HFFc6 (cell line): ENCODE measurements around the gene CCDC32. TPM values are rescaled to one million over a fixed set of nuclear protein-coding genes. Genes with fewer than 3 reads are reported as not detected.

ENCODE experiments used
- DNase-seq: peaks from one replicate; pipeline ENCODE4 v3.0.0-alpha.2; 2018
- H3K27ac Mint-ChIP-seq: 2 replicates; pipeline ENCODE4 v1.8.0; 2020; ENCODE audit warnings: mild to moderate bottlenecking, mixed read lengths
- H3K27me3 Mint-ChIP-seq: 2 replicates; pipeline ENCODE4 v1.8.0; 2021; ENCODE audit warnings: mild to moderate bottlenecking, moderate library complexity, mixed read lengths; ENCODE audit not compliant: insufficient read depth
- H3K36me3 Mint-ChIP-seq: 2 replicates; pipeline ENCODE4 v1.8.0; 2021; ENCODE audit warnings: low read depth, mixed read lengths
- H3K4me1 Mint-ChIP-seq: 2 replicates; pipeline ENCODE4 v1.8.0; 2020; ENCODE audit warnings: low read depth, mixed read lengths
- H3K4me3 Mint-ChIP-seq: 2 replicates; pipeline ENCODE4 v1.8.0; 2020; ENCODE audit warnings: mild to moderate bottlenecking, moderate library complexity, mixed read lengths
- H3K9me3 Mint-ChIP-seq: 2 replicates; pipeline ENCODE4 v1.8.0; 2020; ENCODE audit warnings: mild to moderate bottlenecking, mixed read lengths
- CTCF ChIP-seq: fragments of 200-600 bp; sonication (generic); IDR thresholded peaks from 2 replicates; pipeline ENCODE4 v1.5.0; 2021; ENCODE audit warnings: antibody characterized with exemption, mild to moderate bottlenecking
- total RNA-seq, 6 experiments: library from RNA; stranded (reverse); fragmentation: NEBNext Ultra II Directional; extraction: Animal tissue kit (Norgen Biotek cat#: 25700); gene quantifications; 2 replicates in 1 of 6; 3 replicates in 5 of 6; pipeline ENCODE4 v1.2.3, GENCODE V29; 2021

CCDC32 gene
- total RNA-seq, 6 experiments from 2014 or later, result 17.6 to 21.4 (median 20.5) TPM

GRCh38 chr15:40555876-40556275, 9.0 kb downstream of the CCDC32 start:
- Mint-ChIP-seq H3K36me3 (peaks cover 11% of the 10 kb centered on the region), H3K27me3 (peaks cover 3% of the 10 kb centered on the region), H3K9me3 (no peaks in the 10 kb centered on the region), H3K27ac (no peak overlapping the region), H3K4me3 (no peak overlapping the region), H3K4me1 (no peaks in the 10 kb centered on the region)
- no peak for TF ChIP-seq CTCF
- DNase-seq, result no peak

GRCh38 chr15:40554161-40554525, 10.7 kb downstream of the CCDC32 start:
- no peaks in the 10 kb centered on the region for H3K9me3 Mint-ChIP-seq
- H3K4me3 Mint-ChIP-seq, result no peak overlapping the region
- no peak for DNase-seq
- H3K27ac Mint-ChIP-seq, result no peak overlapping the region
- no peaks in the 10 kb centered on the region for H3K4me1 Mint-ChIP-seq
- H3K27me3 Mint-ChIP-seq, result peaks cover 2% of the 10 kb centered on the region
- H3K36me3 Mint-ChIP-seq, result peaks cover 17% of the 10 kb centered on the region
- no peak for TF ChIP-seq CTCF

- H3K9me3 Mint-ChIP-seq, result no peaks in the 10 kb centered on the region
- H3K27ac Mint-ChIP-seq, result no peak overlapping the region
- no peaks in the 10 kb centered on the region for H3K4me1 Mint-ChIP-seq
- TF ChIP-seq CTCF, result no peak
- H3K36me3 Mint-ChIP-seq, result peaks cover 15% of the 10 kb centered on the region
- H3K4me3 Mint-ChIP-seq, result no peak overlapping the region
- no peaks in the 10 kb centered on the region; the same call in 1 of the 2 replicates for H3K27me3 Mint-ChIP-seq
- DNase-seq, result no peak
Observed at GRCh38 chr15:40550341-40551037, 14.4 kb downstream of the CCDC32 start.

- Mint-ChIP-seq H3K4me1 (no peaks in the 10 kb centered on the region), H3K27me3 (no peaks in the 10 kb centered on the region; the same call in 1 of the 2 replicates), H3K36me3 (peaks cover 13% of the 10 kb centered on the region), H3K27ac (no peak overlapping the region), H3K9me3 (no peaks in the 10 kb centered on the region), H3K4me3 (no peak overlapping the region)
- DNase-seq, result no peak
- TF ChIP-seq CTCF, result no peak
Observed at GRCh38 chr15:40549894-40550293, 14.9 kb downstream of the CCDC32 start.

GRCh38 chr15:40548610-40549009, 16.2 kb downstream of the CCDC32 start:
- no peak for DNase-seq
- H3K9me3 Mint-ChIP-seq, result no peaks in the 10 kb centered on the region
- no peaks in the 10 kb centered on the region for H3K4me1 Mint-ChIP-seq
- no peak for TF ChIP-seq CTCF
- peaks cover 13% of the 10 kb centered on the region for H3K36me3 Mint-ChIP-seq
- H3K27ac Mint-ChIP-seq, result no peak overlapping the region
- H3K4me3 Mint-ChIP-seq, result no peak overlapping the region
- H3K27me3 Mint-ChIP-seq, result no peaks in the 10 kb centered on the region; the same call in 1 of the 2 replicates
